ENCODE data around the gene SLC23A3.

SLC23A3 gene, protein sequence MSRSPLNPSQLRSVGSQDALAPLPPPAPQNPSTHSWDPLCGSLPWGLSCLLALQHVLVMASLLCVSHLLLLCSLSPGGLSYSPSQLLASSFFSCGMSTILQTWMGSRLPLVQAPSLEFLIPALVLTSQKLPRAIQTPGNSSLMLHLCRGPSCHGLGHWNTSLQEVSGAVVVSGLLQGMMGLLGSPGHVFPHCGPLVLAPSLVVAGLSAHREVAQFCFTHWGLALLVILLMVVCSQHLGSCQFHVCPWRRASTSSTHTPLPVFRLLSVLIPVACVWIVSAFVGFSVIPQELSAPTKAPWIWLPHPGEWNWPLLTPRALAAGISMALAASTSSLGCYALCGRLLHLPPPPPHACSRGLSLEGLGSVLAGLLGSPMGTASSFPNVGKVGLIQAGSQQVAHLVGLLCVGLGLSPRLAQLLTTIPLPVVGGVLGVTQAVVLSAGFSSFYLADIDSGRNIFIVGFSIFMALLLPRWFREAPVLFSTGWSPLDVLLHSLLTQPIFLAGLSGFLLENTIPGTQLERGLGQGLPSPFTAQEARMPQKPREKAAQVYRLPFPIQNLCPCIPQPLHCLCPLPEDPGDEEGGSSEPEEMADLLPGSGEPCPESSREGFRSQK

DNA sequence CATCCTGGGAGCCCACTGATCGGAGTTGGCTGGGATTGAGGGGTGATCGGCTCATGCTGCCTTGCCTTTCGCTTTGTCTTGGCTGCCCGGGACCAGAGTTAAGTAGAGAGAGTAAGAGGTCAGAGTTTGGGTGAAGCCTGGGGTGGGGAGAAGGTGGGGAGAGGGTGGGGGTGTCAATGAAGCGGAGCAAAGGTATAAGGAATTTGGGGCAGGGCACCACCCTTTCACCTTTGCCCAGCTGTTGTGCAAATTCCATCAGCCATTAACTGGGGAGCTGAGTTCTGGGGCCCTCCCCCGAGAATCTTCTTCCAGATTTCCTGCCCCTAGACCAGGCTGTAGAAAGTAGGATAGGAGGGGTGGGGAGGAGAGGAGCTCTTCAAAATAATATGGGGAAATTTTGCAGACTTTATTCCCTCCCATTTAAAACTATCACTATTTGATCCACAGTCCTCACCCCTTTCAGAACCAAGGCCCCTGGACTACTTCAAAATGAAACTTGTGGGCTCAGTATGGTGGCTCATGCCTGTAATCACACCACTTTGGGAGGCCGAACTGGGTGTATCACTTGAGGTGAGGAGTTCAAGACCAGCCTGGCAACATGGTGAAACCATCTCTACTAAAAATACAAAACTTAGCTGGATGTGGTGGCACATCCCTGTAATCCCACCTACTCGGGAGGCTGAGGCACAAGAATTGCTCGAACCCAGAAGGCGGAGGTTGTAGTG is at the start of gene SLC23A3:
SLC23A3 (minus strand) TSS at position 100 of the 725 bp plus-strand sequence; CDS start at position 55, 45 bp downstream.
- DNase-seq = no peak

GRCh38 chr2:219218732-219219701 is 49.2 kb upstream of the SLC23A3 start, which contains the start of gene ABCB6:
ABCB6 (minus strand) TSS chr2:219218958; CDS start chr2:219218673, 285 bp downstream.
- peak; percentile 97 for DNase-seq

- peak; percentile 69 for DNase-seq
Measured at GRCh38 chr2:219218217-219218731, 48.4 kb upstream of the SLC23A3 start.

DNA sequence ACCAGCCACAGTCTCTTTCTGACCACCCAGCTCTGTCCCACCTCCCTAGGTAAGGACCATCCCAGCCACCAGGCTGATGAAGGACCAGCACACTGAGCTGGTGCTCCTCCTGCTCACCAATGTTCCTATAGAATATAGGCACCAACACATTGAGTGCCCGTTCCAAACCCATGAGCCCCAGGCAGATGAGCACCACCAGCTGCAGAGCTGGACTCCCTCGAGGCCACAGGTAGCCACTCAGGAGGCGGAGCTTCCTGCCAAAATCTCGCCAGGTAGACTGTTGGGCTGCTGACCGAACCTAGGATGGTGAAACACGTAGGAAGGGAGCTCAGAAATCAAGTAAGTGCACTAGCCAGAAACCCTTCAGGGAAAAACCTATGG is 46.7 kb upstream of the SLC23A3 start:
- no peak for DNase-seq

DNA sequence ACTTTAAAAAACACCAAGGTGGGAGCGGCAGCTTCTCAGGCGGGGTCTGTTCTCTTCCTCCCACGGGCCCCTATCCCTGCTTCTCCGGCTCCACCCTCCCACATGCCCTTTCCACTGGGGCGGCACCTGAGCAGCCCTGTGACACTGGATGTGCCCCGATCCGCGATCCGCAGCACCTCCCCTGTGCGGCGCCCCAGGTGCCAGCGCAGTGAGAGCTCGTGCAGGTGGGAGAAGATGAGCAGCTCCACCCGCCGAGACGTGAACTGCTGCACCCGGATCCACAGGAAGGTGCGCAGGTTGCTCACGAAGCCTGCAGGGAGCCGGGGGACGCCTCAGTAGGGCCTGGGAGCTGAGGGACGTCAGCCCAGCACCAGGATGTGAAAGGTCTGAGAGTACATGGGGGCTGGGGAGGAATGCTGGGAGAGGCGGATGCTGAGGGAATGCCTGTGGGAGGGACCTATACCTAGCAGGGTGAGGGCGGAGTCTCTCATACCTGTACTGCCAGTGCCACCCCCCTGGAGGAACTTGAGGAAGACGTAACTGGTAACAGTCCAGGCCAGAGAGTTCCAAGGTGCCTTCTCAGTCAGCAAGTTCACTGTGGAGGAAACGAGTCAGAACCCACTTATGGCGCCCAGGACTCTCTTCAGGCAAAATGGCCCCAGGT is 46.2 kb upstream of the SLC23A3 start:
- no peak for DNase-seq

GRCh38 chr2:219214786-219215185 is 45.0 kb upstream of the SLC23A3 start:
- no peak for DNase-seq

DNA sequence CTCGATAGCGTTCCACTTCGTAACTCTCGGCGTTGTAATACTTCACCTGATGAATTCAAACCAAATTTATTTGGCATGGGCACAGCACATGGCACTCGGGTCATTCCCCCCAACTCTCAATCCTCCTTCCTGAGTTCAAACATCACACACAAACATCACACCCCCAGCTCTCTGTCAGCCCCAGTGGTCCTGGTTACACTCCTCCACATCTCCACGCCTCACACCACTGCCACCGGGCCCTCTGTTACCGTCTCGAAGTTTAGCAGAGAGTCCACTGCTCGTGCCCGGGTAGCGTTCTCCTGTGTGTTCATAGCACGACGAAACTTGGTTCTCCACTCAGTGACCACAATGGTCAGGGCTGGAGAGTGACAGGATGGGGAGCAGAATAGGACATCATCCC is 44.3 kb upstream of the SLC23A3 start:
- DNase-seq = no peak

GRCh38 chr2:219213486-219214071 is 43.8 kb upstream of the SLC23A3 start:
- no peak for DNase-seq

DNA sequence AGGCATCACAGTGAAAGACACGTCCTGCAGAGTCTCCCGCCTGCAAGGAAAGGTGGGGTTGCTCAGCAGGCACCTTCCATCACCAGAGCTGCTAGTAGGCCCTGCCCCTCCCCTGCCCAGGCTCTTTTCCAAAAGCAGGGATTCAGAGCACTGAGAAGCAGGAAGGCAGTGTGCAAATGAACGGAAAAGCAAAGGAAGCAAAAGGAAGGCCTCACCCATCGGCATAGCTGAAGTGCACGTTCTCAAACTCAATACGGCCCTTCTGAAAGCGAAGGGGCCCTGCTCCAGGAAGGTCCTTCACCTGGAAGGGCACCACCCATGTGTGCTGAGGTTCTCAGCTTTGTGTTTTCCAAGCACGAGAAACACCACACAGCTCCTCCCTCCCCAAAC is 43.2 kb upstream of the SLC23A3 start:
- no peak for DNase-seq

DNA sequence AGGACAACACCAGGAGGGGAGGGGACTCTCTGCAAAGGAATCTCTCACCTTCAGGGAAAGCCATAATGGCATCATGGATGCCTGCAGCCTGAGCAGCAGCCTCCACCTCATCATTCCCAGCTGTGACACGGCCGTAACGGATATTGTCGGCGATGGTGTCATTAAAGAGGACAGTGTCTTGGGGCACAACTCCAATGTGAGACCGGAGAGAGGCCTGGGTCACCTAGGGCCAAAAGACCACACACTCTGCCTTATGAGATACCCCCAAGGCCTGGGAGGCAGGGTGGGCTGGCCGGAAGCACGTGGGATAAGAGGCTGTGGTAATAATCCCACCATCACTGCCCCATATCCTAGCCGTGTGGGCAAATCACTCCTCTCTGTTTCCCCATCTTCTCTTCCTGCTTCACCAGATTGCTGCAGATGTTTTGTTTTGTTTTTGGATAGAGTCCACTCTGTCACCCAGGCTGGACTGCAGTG is 41.1 kb upstream of the SLC23A3 start:
- peak; percentile 0 for DNase-seq

GRCh38 chr2:219210196-219210885 is 40.5 kb upstream of the SLC23A3 start:
- DNase-seq = no peak

- DNase-seq = no peak
Measured at GRCh38 chr2:219209236-219210195, 39.7 kb upstream of the SLC23A3 start.

DNA sequence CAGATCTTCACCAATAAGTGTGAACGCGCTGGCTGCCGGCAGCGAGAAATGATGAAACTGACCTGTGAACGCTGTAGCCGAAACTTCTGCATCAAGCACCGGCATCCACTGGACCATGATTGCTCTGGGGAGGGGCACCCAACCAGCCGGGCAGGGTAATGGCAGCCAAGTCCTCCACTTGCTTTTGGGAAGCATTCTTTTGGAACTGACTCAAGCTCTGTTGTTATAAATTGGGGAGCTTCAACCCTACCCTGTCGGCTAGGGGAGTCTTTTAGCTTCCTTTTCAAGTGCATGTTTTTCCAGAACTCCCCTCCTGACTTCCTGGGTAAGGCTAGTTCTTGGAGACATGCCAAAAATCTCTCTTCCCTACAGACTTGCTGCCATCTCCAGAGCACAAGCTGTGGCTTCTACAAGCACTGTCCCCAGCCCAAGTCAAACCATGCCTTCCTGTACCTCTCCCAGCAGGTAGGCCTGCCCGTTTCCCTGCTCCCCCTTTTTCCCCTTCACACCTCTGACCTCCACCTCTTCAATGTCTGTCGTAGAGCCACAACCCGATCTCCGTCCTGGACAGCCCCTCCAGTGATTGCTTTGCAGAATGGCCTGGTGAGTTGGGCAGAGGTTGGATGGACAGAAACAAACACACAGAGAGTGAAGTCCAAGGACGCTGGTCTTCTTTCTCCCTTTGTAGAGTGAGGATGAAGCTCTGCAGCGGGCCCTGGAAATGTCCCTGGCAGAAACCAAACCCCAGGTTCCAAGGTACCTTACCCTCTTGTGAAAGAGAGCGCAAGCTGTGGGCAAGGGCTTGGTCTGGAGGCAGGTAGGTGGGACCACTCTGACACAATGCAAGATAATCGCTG is 38.3 kb upstream of the SLC23A3 start:
- DNase-seq = peak; percentile 2

DNA sequence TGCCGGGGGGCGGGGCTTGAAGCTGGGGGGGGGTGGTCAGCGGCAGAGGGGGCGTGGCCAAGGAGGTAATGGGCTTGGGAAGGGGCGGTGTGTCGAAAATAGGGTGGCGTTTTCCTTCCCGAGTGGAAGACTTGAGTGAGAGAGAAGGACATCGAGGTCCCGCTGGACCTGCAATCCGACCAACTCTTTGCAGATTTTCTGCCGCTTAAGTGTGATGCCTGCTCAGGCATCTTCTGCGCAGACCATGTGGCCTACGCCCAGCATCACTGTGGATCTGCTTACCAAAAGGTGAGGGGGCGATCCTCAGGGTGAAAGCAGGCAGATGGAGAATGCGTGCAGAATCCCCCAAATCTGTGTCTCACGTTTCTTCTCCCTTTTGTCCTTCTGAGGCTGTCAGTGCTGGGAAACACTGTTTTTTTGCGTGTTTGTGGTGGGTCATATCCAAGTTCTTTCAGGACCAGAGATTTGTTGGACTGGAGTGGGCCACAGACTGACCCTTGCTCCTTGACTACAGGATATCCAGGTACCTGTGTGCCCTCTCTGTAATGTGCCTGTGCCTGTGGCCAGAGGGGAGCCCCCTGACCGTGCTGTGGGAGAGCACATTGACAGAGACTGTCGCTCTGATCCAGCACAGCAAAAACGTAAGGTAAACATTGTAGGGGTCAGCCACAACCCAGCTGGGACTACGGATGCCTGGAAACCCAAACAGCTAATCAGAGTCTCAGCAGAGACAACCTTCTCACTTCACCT is 37.5 kb upstream of the SLC23A3 start:
- DNase-seq = peak; percentile 1

- peak; percentile 93 for DNase-seq
Measured at GRCh38 chr2:219206328-219207133, 36.7 kb upstream of the SLC23A3 start, which contains the start of gene ZFAND2B. ZFAND2B (plus strand) TSS chr2:219206782; CDS start chr2:219206988, 206 bp downstream.

DNA sequence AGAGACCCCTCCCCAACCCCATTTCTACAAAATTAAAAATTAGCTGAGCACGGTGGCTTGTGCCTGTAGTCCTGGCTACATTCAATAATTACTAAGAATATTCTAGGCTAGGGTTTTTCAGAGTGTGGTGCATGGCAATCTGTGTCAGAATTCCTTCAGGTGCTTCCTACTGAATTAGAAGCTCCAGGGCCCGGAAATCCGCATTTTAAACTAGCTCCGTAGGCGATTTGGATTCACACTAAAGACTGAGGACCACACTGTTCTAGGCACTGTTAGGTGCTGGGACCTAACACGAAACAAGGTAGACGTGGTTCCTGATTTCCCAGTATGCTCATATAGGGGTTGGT is 36.1 kb upstream of the SLC23A3 start:
- DNase-seq = no peak

DNA sequence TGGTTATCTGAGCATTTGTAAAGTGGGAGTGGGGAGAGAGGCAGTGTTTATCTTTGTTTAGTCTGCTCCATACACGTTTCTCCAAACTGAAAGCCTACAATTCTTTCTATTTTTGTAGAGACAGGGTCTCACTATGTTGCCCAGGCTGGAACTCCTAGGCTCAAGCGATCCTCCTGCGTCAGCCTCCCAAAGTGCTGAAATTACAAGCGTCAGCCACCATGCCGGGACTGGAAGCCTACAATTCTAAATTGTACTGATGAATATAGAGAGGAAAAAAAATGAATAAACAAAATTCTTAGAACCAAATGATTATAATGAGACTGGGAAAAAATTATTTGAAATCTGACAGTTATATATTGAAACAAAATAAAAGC is 35.3 kb upstream of the SLC23A3 start:
- peak; percentile 0 for DNase-seq

All from hematopoietic multipotent progenitor cell treated with erythropoietin and hydrocortisone succinate and interleukin-3 and kit ligand, for 8 days (in vitro differentiated cells).